ENCODE data around the gene PFDN1. TPM values are rescaled to one million over a fixed set of nuclear protein-coding genes. Genes with fewer than 3 reads are reported as not detected.

Gene PFDN1
- total and polyA plus RNA-seq, 7 donors, result 35.9 to 115 (median 55.0) TPM

- Histone ChIP-seq H3K36me3 (ENCODE audit: insufficient read depth in 1 of 2, low read depth in 1 of 2) (peaks cover 0 to 8% of the 10 kb centered on the region in 2 donors), H3K27me3 (ENCODE audit: insufficient read depth in 3 of 3, low read length in 2 of 3) (no peaks in the 10 kb centered on the region), H3K4me1 (peaks cover 88% of the 10 kb centered on the region), H3K27ac (peak overlapping the region; percentile 83), H3K9me3 (no peaks in the 10 kb centered on the region), H3K4me3 (peak overlapping the region; percentile 6)
- no peak for ATAC-seq
- WGBS, 3 donors, result 38 to 57% (median 51%) methylated on average over 1 of the region's 1 CpG
- no peak for TF ChIP-seq CTCF (IDR thresholded peaks at IDR 0.05)
- intact Hi-C loops (cut with DNase I), result loop anchor here in 1 of 2 donors (10.0 kb wide), 1 partner anchor 49 kb away; no protein-coding TSS in a partner anchor
- no peak for DNase-seq
These were observed 9.1 kb downstream of the PFDN1 start for GRCh38 chr5:140293849-140294100.

GRCh38 chr5:140293091-140293848 lies 9.6 kb downstream of the PFDN1 start:
- Histone ChIP-seq H3K27ac (peak overlapping the region; percentile 83), H3K4me1 (peaks cover 88% of the 10 kb centered on the region), H3K4me3 (peak overlapping the region; percentile 6), H3K36me3 (ENCODE audit: insufficient read depth in 1 of 2, low read depth in 1 of 2) (peaks cover 0 to 3% of the 10 kb centered on the region in 2 donors), H3K27me3 (ENCODE audit: insufficient read depth in 3 of 3, low read length in 2 of 3) (no peaks in the 10 kb centered on the region), H3K9me3 (no peaks in the 10 kb centered on the region)
- 43 to 45% (median 44%) methylated on average over 4 of the region's 4 CpGs for WGBS, 3 donors
- DNase-seq, result no peak
- no peak for ATAC-seq
- TF ChIP-seq CTCF (IDR thresholded peaks at IDR 0.05), result no peak
- intact Hi-C loops (cut with DNase I), result loop anchor here in 1 of 2 donors (10.0 kb wide), 1 partner anchor 48 kb away; no protein-coding TSS in a partner anchor

GRCh38 chr5:140292212-140293036 lies 10.5 kb downstream of the PFDN1 start:
- H3K4me3 ChIP-seq, result no peak overlapping the region
- 56 to 80% (median 61%) methylated on average over 1 of the region's 1 CpG for WGBS, 3 donors
- no peaks in the 10 kb centered on the region for H3K36me3 ChIP-seq (ENCODE audit: insufficient read depth in 1 of 2, low read depth in 1 of 2)
- ATAC-seq (peak in 2 of 4 donors; percentile 55 to 72), DNase-seq (no peak)
- TF ChIP-seq CTCF (IDR thresholded peaks at IDR 0.05), result no peak
- H3K9me3 ChIP-seq, result no peaks in the 10 kb centered on the region
- H3K27me3 ChIP-seq (ENCODE audit: insufficient read depth in 3 of 3, low read length in 2 of 3), result no peaks in the 10 kb centered on the region
- peaks cover 88% of the 10 kb centered on the region for H3K4me1 ChIP-seq
- intact Hi-C loops (cut with DNase I), result loop anchor here in 1 of 2 donors (10.0 kb wide), 1 partner anchor 48 kb away; no protein-coding TSS in a partner anchor
- peak overlapping the region; percentile 83 for H3K27ac ChIP-seq

GRCh38 chr5:140287801-140288521 lies 14.9 kb downstream of the PFDN1 start:
- WGBS, 3 donors, result 66 to 80% (median 70%) methylated on average over 7 of the region's 7 CpGs
- no peak for TF ChIP-seq CTCF (IDR thresholded peaks at IDR 0.05)
- no peaks in the 10 kb centered on the region for H3K36me3 ChIP-seq (ENCODE audit: insufficient read depth in 1 of 2, low read depth in 1 of 2)
- H3K4me1 ChIP-seq, result peaks cover 73% of the 10 kb centered on the region
- no peaks in the 10 kb centered on the region for H3K27me3 ChIP-seq (ENCODE audit: insufficient read depth in 3 of 3, low read length in 2 of 3)
- H3K9me3 ChIP-seq, result no peaks in the 10 kb centered on the region
- intact Hi-C loops (cut with DNase I), result no loop called here
- DNase-seq (no peak), ATAC-seq (no peak)
- H3K4me3 ChIP-seq, result no peak overlapping the region
- no peak overlapping the region for H3K27ac ChIP-seq
